ENCODE data around the gene SYT13. TPM values are rescaled to one million over a fixed set of nuclear protein-coding genes. Genes with fewer than 3 reads are reported as not detected.

SYT13 gene
- total and polyA plus RNA-seq, 10 of the 15 experiments (the other 5 are each of a cell fraction or from before 2014, with no cell fraction given) = not detected

- no peak for TF ChIP-seq ETV6 (conservative IDR thresholded peaks at IDR 0.05 in 1 of 2, IDR thresholded peaks at IDR 0.05 in 1 of 2; ENCODE audit: borderline replicate concordance in 1 of 2, low read depth in 1 of 2)
- no peak for TF ChIP-seq USF2 (IDR thresholded peaks at IDR 0.05; ENCODE audit: borderline replicate concordance, low read depth, low read length)
- no peak for TF ChIP-seq CTCF (IDR thresholded peaks at IDR 0.05 in 2 of 3, conservative IDR thresholded peaks at IDR 0.05 in 1 of 3; ENCODE audit: control insufficient read depth in 2 of 3, extremely low read depth in 1 of 3, insufficient read depth in 1 of 3, low read depth in 3 of 3, low read length in 3 of 3)
- no peak for TF ChIP-seq ZNF592 (IDR thresholded peaks at IDR 0.05)
- TF ChIP-seq MEF2A (IDR thresholded peaks at IDR 0.05; ENCODE audit: insufficient read depth, low read depth, low read length) = no peak
- no peak for TF ChIP-seq PAX8 (IDR thresholded peaks at IDR 0.05)
- no peak for TF ChIP-seq IRF4 (IDR thresholded peaks at IDR 0.05; ENCODE audit: low read depth, low read length)
- no peak for TF ChIP-seq CBX3 (IDR thresholded peaks at IDR 0.05; ENCODE audit: borderline replicate concordance, low read depth)
- no peak for TF ChIP-seq SIN3A (IDR thresholded peaks at IDR 0.05; ENCODE audit: low read depth, low read length)
- no peak for TF ChIP-seq CHD1 (IDR thresholded peaks at IDR 0.05; ENCODE audit: low read depth, low read length)
- TF ChIP-seq BCL11A (IDR thresholded peaks at IDR 0.05; ENCODE audit: low read depth, low read length) = no peak
- no peak for TF ChIP-seq GATAD2B (conservative IDR thresholded peaks at IDR 0.05; ENCODE audit: low read depth)
- TF ChIP-seq YBX1 (IDR thresholded peaks at IDR 0.05) = no peak
Measured at GRCh38 chr11:45265969-45266675, 20.0 kb downstream of the SYT13 start (continued).

All from GM12878 (cell line).